IPS-11a (cell line): Measurements from ENCODE around the gene DAB1.

Experiments used
- H3K4me3 ChIP-seq: one replicate; pipeline ENCODE4 v1.5.1; 2013; ENCODE audit warnings: low read depth, low read length, control low read depth

DAB1 gene

DNA sequence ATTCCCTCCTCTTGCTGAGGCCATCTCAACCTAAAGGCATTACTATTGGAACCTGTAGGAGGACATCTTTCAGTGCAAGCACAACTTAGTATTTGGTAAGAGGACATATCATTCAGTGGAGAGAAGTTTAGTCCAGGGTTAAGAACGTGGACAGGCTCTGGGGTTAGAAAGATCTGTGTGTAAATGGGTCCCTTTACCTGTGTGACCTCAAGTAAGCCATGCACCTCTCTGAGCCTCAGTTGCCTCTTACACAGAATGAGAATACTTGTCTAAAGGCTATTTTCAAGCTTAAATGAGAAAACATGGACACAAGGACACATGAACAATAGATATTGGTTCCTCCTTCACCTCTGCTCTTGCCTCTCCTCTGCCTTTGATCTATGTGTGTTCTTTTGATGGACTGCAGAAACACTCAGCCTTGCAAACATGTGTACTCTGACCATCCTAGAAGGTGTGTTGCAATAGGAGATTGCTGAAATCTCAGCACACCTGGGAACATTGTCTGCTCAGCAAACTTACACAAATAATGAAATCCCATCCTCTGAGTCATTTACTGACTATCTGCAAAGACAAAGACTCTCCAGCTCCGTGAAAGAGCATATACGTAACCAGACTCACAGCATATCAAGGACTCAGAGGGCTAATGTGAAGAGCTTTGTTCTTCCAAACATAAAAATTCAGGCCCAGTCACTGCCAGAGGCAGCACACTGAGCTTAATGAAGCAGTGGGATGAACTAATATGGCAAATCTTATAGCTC is 143.8 kb downstream of the DAB1 start:
- no peak overlapping the region for H3K4me3 ChIP-seq

- H3K4me3 ChIP-seq: no peak overlapping the region
Observed at GRCh38 chr1:57278558-57278957, 145.3 kb downstream of the DAB1 start.

DNA sequence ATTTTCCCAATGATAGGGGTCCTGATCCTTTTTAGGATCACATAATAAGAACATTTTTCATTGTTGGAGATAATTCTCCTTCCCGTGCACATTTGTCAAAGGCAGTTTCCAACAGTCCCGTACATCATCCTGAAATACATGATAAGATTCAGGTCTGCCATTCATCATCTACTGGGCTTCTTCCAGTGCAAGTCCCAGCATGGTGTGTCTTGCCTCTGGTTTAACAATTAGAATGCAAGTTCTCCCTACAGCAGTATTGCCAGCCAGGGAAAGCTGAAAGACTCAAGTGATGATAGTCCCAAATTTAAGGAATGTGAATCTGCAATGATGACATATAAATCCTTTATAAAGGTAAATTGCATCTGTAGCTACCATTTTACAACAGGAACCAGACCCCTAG is 146.2 kb downstream of the DAB1 start:
- H3K4me3 ChIP-seq: no peak overlapping the region

DNA sequence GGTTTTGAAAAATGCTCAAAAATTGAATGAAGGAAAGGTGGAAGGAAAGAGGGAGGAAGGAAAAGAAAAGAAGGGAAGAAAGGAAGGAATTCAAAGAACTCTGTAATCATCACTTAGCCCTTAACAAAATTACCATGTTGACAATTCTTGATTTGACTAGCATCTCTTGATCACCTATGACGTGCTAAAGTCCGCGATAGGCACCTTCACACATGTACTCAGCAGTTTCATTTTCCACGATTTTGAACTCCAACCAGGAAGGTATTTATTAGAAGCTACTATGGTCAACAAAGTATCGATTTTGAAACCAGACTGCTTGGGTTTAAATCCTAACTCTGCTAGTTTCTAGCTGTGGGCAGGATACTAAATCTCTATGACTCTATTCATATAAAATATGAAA is 146.9 kb downstream of the DAB1 start:
- H3K4me3 ChIP-seq: no peak overlapping the region

DNA sequence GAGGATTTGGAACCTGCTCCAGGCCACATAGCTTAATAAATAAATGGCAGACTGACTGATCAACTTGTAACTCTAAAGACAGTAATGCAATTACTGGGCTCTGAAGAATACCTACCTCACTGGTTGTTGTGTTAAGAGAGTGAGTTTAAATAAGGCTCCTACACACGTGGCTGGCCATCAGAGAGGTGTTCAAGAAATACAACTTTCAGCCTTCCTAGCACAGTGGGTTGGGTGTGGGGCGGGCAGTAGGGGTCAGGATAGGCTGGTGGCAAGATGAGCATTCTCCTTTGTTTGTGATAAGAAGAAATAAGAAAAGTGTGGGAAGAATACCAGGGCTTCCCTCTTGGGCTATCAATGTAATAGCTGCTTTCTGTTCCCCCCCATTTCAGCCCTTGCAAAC is 151.3 kb downstream of the DAB1 start:
- H3K4me3 ChIP-seq: no peak overlapping the region

DNA sequence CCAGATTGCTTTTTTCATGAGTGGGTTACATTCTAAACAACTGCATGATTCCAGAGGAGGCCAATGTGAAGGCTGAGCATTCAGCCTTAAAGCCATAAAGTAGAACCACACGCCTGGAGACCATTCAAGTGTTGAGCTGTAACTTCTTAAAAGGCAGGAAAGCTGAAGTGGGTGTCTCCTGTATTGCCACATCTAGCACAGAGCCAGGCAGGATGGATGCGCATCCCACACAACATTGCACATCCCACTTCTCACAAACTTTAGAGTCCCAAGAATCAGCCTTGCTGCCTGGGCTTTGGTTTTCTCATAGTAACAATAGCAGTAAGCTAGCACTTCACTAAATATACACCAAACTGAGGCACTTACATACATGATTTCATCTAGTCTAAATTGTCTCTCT is 151.7 kb downstream of the DAB1 start:
- no peak overlapping the region for H3K4me3 ChIP-seq

GRCh38 chr1:57270927-57271698 is 152.7 kb downstream of the DAB1 start:
- no peak overlapping the region for H3K4me3 ChIP-seq

DNA sequence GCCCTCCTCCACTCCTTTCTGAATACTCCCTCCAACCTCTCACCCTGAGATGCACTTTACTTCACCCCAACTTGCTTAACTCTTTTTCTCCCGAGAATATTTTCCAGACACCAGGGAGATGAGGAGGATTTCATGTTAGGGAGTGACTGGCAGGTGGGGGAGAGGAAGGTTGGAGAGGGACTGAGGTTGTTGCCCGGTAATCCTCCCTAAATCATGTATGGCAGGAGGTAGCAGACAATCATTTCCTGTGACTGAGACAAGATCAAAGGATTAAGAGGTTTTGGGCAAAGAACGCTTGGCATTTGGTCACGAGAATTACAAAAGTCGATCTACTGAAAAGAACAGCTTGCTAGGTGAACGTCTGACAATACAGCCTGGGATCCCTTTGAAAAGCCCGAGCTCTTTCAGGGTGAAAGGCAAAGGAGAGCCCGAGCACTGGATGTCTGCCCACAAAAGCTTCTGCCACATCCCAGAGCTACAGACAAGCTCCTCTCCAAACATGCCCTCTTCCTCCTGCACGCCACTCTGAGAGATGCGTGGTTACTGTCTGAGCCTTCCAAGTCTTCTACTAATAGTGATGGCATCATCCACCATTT is 154.1 kb downstream of the DAB1 start:
- H3K4me3 ChIP-seq: no peak overlapping the region

DNA sequence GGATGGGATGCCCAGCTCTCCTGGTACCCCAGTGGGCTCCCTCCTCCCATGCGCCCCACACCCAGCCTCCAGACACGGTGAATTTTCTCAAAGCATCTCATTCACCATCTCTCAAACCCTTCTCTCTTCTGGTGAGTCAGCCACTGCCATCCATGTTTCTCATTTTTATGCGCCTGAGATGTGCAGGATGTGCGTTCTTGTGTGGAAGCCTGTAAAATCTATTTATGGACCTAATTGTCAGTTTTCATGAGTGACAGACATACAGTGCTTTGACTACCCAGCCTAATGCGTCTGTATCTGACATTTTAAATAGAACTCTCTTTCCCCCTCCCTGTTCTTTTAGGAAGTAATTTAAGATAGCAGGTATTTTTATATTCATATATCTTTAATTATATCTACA is 158.8 kb downstream of the DAB1 start:
- H3K4me3 ChIP-seq: no peak overlapping the region

- H3K4me3 ChIP-seq: no peak overlapping the region
Observed at GRCh38 chr1:57262472-57262871, 161.4 kb downstream of the DAB1 start.

DNA sequence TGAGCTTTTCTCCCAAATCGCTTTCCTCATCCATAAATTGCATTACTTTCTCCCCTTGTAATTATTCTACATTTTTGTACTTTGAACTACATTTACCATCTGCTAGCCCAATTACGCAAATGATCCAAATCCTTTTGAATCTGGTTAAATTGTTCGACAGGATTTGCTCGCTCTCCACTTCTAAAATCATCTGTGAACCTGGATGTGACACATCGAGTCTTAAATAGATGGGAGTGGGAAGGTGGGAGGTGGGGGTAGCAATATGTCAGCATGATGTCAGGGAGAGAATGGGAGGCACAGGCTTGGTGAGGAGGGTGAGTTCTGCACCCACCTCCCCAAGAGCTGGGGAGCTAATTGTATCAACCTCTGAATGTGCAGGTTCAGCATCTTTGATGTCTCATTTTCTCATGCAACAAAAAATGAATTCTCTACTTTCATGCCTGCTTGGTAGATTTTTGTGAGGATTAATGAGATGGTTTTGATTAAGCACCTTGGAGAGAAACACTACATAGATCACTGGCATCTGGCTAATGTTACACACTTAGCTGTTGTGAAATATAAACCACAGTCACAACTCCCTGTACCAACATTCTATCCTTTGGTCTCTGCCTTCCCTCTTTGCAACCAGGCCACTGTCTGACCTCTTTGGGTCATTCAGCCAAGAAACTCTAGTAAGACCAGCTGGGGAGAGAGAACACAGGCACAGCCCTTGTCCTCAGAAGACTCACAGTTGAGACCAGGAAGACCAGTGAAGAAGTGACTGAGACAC is 165.1 kb downstream of the DAB1 start:
- no peak overlapping the region for H3K4me3 ChIP-seq

- H3K4me3 ChIP-seq: no peak overlapping the region
Observed at GRCh38 chr1:57255945-57256344, 167.9 kb downstream of the DAB1 start.

DNA sequence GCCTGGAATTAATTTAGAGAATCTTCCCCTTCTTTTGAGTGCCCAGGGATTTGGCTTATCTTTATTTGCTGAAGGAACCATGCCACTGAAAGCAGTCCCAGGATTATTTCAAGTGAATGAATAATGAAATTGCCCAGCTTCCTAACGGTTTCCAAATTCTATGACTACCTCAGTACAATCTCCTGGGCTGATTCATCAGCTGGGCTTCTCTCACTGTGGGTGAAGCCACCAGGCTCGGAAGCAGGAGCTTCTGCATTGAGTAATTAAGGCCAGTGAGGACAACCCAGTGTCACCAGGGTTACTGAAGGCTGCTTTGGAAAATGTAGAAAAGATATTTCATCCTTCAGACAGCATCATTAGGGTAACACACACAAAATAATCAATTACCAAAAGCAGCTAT is 169.8 kb downstream of the DAB1 start:
- no peak overlapping the region for H3K4me3 ChIP-seq

- no peak overlapping the region for H3K4me3 ChIP-seq
Observed at GRCh38 chr1:57252597-57253294, 171.1 kb downstream of the DAB1 start.

GRCh38 chr1:57250021-57250420 is 173.8 kb downstream of the DAB1 start:
- H3K4me3 ChIP-seq: no peak overlapping the region

- H3K4me3 ChIP-seq: no peak overlapping the region
Observed at GRCh38 chr1:57249511-57249910, 174.3 kb downstream of the DAB1 start.

GRCh38 chr1:57248830-57249229 is 175.0 kb downstream of the DAB1 start:
- H3K4me3 ChIP-seq: no peak overlapping the region

DNA sequence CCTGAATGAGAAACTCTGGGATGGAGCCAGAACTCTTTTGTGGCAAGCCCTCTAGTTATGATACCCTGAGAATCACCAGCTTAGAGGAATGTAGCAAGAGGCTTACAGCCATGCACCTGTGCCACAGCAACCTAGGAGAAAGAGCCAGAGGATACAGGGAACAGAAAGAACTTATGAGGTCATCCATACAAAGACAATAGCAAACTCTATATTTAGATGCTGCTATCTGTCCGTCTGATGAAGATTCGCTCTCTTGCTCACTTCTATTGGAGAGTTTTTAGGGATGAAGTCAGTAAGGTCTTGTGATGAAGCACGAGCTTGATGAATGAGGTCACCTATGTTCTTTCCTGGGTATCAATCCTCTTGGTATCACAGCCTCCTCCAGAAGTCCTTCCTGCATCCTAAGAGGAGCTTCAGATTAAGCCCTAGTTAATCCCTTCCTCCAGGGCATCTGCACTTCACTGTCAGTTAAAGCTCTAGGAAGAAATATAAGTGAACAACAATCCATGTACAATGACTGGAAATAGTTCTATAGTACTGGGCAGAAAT is 185.6 kb downstream of the DAB1 start:
- no peak overlapping the region for H3K4me3 ChIP-seq

DNA sequence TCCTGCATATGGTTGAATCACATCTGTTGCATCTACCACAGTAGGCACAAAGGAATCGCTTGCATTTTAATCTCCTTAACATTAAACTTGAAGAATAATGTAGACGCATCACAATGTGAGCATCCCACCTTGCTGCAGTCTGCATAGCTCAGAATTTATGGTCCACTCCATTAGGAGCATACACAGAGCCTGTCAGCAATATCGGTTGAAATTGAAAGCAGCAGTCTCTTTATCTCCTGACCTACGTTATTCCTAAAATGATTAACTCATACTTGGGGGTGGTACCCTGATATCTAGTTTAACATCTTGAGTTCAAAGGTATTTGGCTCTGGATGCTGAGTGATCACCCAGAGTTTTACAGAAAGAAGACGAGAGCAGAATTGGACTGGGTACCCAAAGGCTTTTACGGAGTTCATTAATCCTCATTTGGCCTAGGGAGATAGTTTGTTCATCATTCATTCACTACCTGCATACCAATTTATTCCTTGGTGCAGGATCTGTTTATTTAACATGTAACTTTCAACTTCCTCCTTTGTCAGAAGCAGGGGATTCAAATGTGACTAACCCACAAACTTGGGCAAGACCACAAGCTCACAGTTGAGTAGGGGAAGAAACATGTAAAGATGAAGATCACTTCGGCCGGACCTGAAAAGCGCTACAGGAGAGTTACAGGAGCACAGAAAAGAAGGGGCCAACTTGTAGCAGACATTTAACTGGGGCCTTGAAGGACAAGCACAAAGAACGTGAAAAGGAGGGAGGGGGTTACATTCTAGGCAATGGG is 187.9 kb downstream of the DAB1 start:
- no peak overlapping the region for H3K4me3 ChIP-seq

DNA sequence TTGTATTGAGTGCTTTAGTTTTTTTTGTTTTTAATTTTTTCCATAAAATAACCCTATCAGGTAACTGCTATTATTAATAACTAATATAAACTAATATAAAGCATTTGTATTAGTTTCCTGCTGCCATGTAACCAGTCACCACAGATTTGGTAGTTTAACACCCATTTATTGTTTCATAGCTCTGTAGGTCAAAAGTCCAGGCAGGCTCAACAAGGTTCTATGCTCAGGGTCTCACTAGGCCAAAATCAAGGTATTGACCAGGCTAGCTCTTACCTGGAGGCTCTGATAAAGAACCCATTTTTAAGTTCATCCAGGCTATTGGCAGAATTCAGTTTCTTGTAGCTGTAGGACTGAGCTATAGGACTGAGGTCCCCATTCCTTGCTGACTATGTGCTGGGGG is 189.4 kb downstream of the DAB1 start:
- H3K4me3 ChIP-seq: no peak overlapping the region
